Lower leg skin (tissue), 3 donors: ENCODE data around the gene CFAP410.
"Not testable (repeated sequence)": the region's sequence is repeated elsewhere in the genome, so short reads cannot be mapped to it uniquely, and the experiment has no call there.

Source experiments
- CTCF ChIP-seq, 3 donors: fragments of 450-650 bp; IDR thresholded peaks; one replicate each; pipeline ENCODE4 v1.5.1; 2016; ENCODE audit warnings: antibody characterized with exemption in 3 of 3, mild to moderate bottlenecking in 3 of 3, moderate library complexity in 2 of 3
- POLR2A ChIP-seq, 2 donors: fragments of 450-650 bp; IDR thresholded peaks; one replicate each; pipeline ENCODE4 v1.6.1; 2016 to 2017; ENCODE audit warnings: antibody characterized with exemption in 2 of 2, mild to moderate bottlenecking in 1 of 2, moderate library complexity in 1 of 2

DNA sequence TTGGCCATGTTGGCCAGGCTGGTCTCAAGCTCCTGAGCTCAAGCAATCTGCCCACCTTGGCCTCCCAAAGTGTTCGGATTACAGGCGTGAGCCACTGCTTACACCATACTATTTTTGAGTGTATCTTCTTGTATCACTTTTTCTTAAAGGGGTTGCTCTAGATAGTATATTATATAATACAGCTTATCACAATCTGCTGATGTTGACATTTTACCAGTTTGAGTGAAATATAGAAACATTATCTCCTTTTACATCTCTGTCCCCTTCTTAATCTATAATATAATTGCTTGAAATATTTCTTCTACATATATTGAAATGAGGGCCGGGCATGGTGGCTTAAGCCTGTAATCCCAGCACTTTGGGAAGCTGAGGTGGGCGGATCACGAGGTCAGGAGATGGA lies 22.7 kb upstream of the CFAP410 start:
- not testable (repeated sequence) for TF ChIP-seq CTCF, POLR2A (IDR thresholded peaks at IDR 0.05)
